Esophagus muscularis mucosa (tissue), 4 donors: ENCODE data around the gene CDH4. TPM values are rescaled to one million over a fixed set of nuclear protein-coding genes. Genes with fewer than 3 reads are reported as not detected.

Experiments
- DNase-seq: peaks from one replicate; pipeline ENCODE4 v3.0.0-alpha.2; 2017; ENCODE audit errors: extremely low spot score
- H3K27ac ChIP-seq, 4 donors: fragments of 200-600 bp; sonication (generic); replicated peaks in 1 of 4; 1 replicate in 3 of 4; 2 replicates in 1 of 4; pipeline ENCODE4 v1.5.1; 2016 to 2019; ENCODE audit warnings: mild to moderate bottlenecking in 1 of 4
- H3K27me3 ChIP-seq, 4 donors: fragments of 200-600 bp; sonication (generic); one replicate each; pipeline versions ENCODE4 v1.5.1 to v1.6.0; 2016 to 2019
- H3K36me3 ChIP-seq, 4 donors: fragments of 200-600 bp; sonication (generic); one replicate each; pipeline ENCODE4 v1.5.1; 2016 to 2019
- H3K4me1 ChIP-seq, 4 donors: fragments of 200-600 bp; sonication (generic); one replicate each; pipeline ENCODE4 v1.5.1; 2016 to 2019
- H3K4me3 ChIP-seq, 4 donors: fragments of 200-600 bp; sonication (generic); 1 replicate in 2 of 4; 2 replicates in 2 of 4; pipeline ENCODE4 v1.5.1; 2016 to 2019; ENCODE audit warnings: mild to moderate bottlenecking in 4 of 4, moderate library complexity in 1 of 4
- H3K9me3 ChIP-seq, 4 donors: fragments of 200-600 bp; sonication (generic); 1 replicate in 3 of 4; 2 replicates in 1 of 4; pipeline ENCODE4 v1.5.1; 2016 to 2019
- CTCF ChIP-seq, 3 experiments: fragments of 200-600 bp in 2 of 3; fragments of 450-650 bp in 1 of 3; sonication (generic) in 2 of 3; IDR thresholded peaks; one replicate each; pipeline ENCODE4 v1.5.1; 2017 to 2019; ENCODE audit warnings: antibody characterized with exemption in 3 of 3, mild to moderate bottlenecking in 2 of 3, moderate library complexity in 1 of 3
- EP300 ChIP-seq: sonication (generic); formaldehyde crosslinking; IDR thresholded peaks from one replicate; pipeline ENCODE4 v1.6.1; 2017; ENCODE audit warnings: antibody characterized with exemption
- POLR2A ChIP-seq: fragments of 450-650 bp; IDR thresholded peaks from one replicate; pipeline ENCODE4 v1.6.1; 2017; ENCODE audit warnings: antibody characterized with exemption, moderate library complexity, mild to moderate bottlenecking, low read depth
- POLR2AphosphoS5 ChIP-seq, 2 donors: sonication (generic); formaldehyde crosslinking; IDR thresholded peaks; one replicate each; pipeline ENCODE4 v1.6.1; 2017; ENCODE audit warnings: antibody characterized with exemption in 2 of 2
- WGBS: methylation state at CpG from one replicate; pipeline ENCODE4 v1.1.5; 2018; 5-methylcytosine and 5-hydroxymethylcytosine counted together
- intact Hi-C: fragments of 100-400 bp; cut with DNase I; formaldehyde crosslinking; loops from one replicate; pipeline ENCODE4 v1.15.1; 2023
- total RNA-seq, 4 donors: library from RNA; depleted of rRNA; stranded (reverse); fragments of >200 nt; gene quantifications; one replicate each; pipeline versions ENCODE4 v1.1.0 to v1.2.1, GENCODE V29; 2016

The CDH4 gene
- total RNA-seq, 4 donors from 2014 or later, result 0.42 to 1.3 (median 0.48) TPM

- no peak overlapping the region for H3K4me3 ChIP-seq
- no peaks in the 10 kb centered on the region for H3K9me3 ChIP-seq
- no peak for TF ChIP-seq POLR2A
- no peak for TF ChIP-seq CTCF (IDR thresholded peaks at IDR 0.05)
- no peak for TF ChIP-seq POLR2AphosphoS5 (IDR thresholded peaks at IDR 0.05)
- TF ChIP-seq EP300, result no peak
- no peak overlapping the region for H3K27ac ChIP-seq
- no peaks in the 10 kb centered on the region for H3K36me3 ChIP-seq
- WGBS, result 84% methylated on average over 8 of the region's 8 CpGs
- intact Hi-C loops, result no loop called here
- DNase-seq, result no peak
- peaks cover 0 to 49% (median 0%) of the 10 kb centered on the region in 4 donors for H3K27me3 ChIP-seq
- peaks cover 0 to 11% (median 10%) of the 10 kb centered on the region in 4 donors for H3K4me1 ChIP-seq
Measured at GRCh38 chr20:61678437-61678836, 426.4 kb downstream of the CDH4 start.

- H3K36me3 ChIP-seq, result no peaks in the 10 kb centered on the region
- H3K4me1 ChIP-seq, result peaks cover 0 to 16% (median 10%) of the 10 kb centered on the region in 4 donors
- TF ChIP-seq POLR2A, result no peak
- TF ChIP-seq EP300, result no peak
- no peak for TF ChIP-seq CTCF (IDR thresholded peaks at IDR 0.05)
- TF ChIP-seq POLR2AphosphoS5 (IDR thresholded peaks at IDR 0.05), result no peak
- H3K9me3 ChIP-seq, result no peaks in the 10 kb centered on the region
- no CpG with 5 or more reads among the region's 10 CpGs for WGBS
- no peak overlapping the region for H3K4me3 ChIP-seq
- H3K27me3 ChIP-seq, result peaks cover 0 to 59% (median 0%) of the 10 kb centered on the region in 4 donors
- DNase-seq, result no peak
- intact Hi-C loops, result no loop called here
- no peak overlapping the region for H3K27ac ChIP-seq
Measured at GRCh38 chr20:61679473-61679872, 427.4 kb downstream of the CDH4 start.

GRCh38 chr20:61680096-61680495 is 428.0 kb downstream of the CDH4 start:
- Histone ChIP-seq H3K27me3 (peaks cover 0 to 63% (median 0%) of the 10 kb centered on the region in 4 donors), H3K4me3 (no peak overlapping the region), H3K36me3 (no peaks in the 10 kb centered on the region), H3K9me3 (no peaks in the 10 kb centered on the region), H3K27ac (no peak overlapping the region), H3K4me1 (peaks cover 0 to 16% (median 10%) of the 10 kb centered on the region in 4 donors)
- no peak for TF ChIP-seq POLR2AphosphoS5 (IDR thresholded peaks at IDR 0.05)
- TF ChIP-seq EP300, result no peak
- no peak for TF ChIP-seq POLR2A
- TF ChIP-seq CTCF (IDR thresholded peaks at IDR 0.05), result no peak
- WGBS, result 95% methylated on average over 6 of the region's 7 CpGs
- DNase-seq, result no peak
- intact Hi-C loops, result no loop called here

- H3K4me3 ChIP-seq, result no peak overlapping the region
- DNase-seq, result no peak
- H3K9me3 ChIP-seq, result no peaks in the 10 kb centered on the region
- no peaks in the 10 kb centered on the region for H3K36me3 ChIP-seq
- peaks cover 0 to 71% (median 0%) of the 10 kb centered on the region in 4 donors for H3K27me3 ChIP-seq
- peaks cover 0 to 16% (median 10%) of the 10 kb centered on the region in 4 donors for H3K4me1 ChIP-seq
- intact Hi-C loops, result no loop called here
- no peak overlapping the region for H3K27ac ChIP-seq
- 65% methylated on average over 5 of the region's 5 CpGs for WGBS
- TF ChIP-seq POLR2A (no peak), EP300 (no peak), POLR2AphosphoS5 (IDR thresholded peaks at IDR 0.05) (no peak), CTCF (IDR thresholded peaks at IDR 0.05) (no peak)
Measured at GRCh38 chr20:61682114-61682995, 430.3 kb downstream of the CDH4 start.
